ENCODE results near the gene PRPS1. TPM values are rescaled to one million over a fixed set of nuclear protein-coding genes. Genes with fewer than 3 reads are reported as not detected.

PRPS1 gene
- polyA plus RNA-seq, 10 donors: 23.5 to 33.4 (median 26.8) TPM

Other genes with a start within 250 kb of the PRPS1 start
- under 1 TPM; 0.10 to 0.27 (median 0.17) TPM for gene FRMPD3, start 178.9 kb upstream of the PRPS1 start, polyA plus RNA-seq (ENCODE audit: insufficient read length in 10 of 10)
- gene TSC22D3, start 147.3 kb downstream of the PRPS1 start, polyA plus RNA-seq (ENCODE audit: insufficient read length in 10 of 10): 10 to 100 TPM; 36.0 to 98.1 (median 58.7) TPM
- gene NCBP2L, start 149.2 kb downstream of the PRPS1 start, polyA plus RNA-seq (ENCODE audit: insufficient read length in 10 of 10): not detected
- gene MID2, start 197.4 kb downstream of the PRPS1 start, polyA plus RNA-seq (ENCODE audit: insufficient read length in 10 of 10): 10 to 100 TPM in 1 of 10 donors, 1 to 10 TPM in 9; 7.6 to 10.5 (median 9.2) TPM

All from muscle of back (tissue), 10 donors.